GM12801 (cell line): Measurements from ENCODE around the gene CACNA1C.

Experiments used
- CTCF ChIP-seq: IDR thresholded peaks from one replicate; pipeline ENCODE4 v1.5.1; 2011; ENCODE audit warnings: control low read depth; ENCODE audit not compliant: insufficient read length; ENCODE audit errors: extremely low read depth

The CACNA1C gene

GRCh38 chr12:2589381-2589780 is 536.6 kb downstream of the CACNA1C start:
- TF ChIP-seq CTCF: no peak

GRCh38 chr12:2593045-2593444 is 540.3 kb downstream of the CACNA1C start:
- no peak for TF ChIP-seq CTCF

- no peak for TF ChIP-seq CTCF
Measured at GRCh38 chr12:2596441-2596840, 543.7 kb downstream of the CACNA1C start.

- TF ChIP-seq CTCF: no peak
Measured at GRCh38 chr12:2605301-2605700, 552.5 kb downstream of the CACNA1C start.

- TF ChIP-seq CTCF: no peak
Measured at GRCh38 chr12:2606186-2606910, 553.6 kb downstream of the CACNA1C start.

- TF ChIP-seq CTCF: no peak
Measured at GRCh38 chr12:2607881-2608607, 555.3 kb downstream of the CACNA1C start.

GRCh38 chr12:2608608-2608945 is 555.8 kb downstream of the CACNA1C start:
- TF ChIP-seq CTCF: no peak
